PFSK-1 (cell line): ENCODE data around the gene DNM3.

Experiments used
- SIN3A ChIP-seq: IDR thresholded peaks from 2 replicates; pipeline ENCODE4 v1.6.1; 2012; ENCODE audit warnings: mild to moderate bottlenecking, low read length, moderate library complexity, borderline replicate concordance; ENCODE audit not compliant: insufficient read depth
- TF ChIP-seq, protein P1 (sequence below), 2 experiments: IDR thresholded peaks; 2 replicates each; pipeline versions ENCODE4 v1.6.1 to v1.8.0; 2011 to 2012; ENCODE audit warnings: low read depth in 2 of 2, low read length in 2 of 2, control low read depth in 1 of 2, inconsistent platforms in 1 of 2, mild to moderate bottlenecking in 1 of 2, moderate library complexity in 1 of 2; ENCODE audit not compliant: insufficient read depth in 1 of 2

- TF ChIP-seq, protein P1, sequence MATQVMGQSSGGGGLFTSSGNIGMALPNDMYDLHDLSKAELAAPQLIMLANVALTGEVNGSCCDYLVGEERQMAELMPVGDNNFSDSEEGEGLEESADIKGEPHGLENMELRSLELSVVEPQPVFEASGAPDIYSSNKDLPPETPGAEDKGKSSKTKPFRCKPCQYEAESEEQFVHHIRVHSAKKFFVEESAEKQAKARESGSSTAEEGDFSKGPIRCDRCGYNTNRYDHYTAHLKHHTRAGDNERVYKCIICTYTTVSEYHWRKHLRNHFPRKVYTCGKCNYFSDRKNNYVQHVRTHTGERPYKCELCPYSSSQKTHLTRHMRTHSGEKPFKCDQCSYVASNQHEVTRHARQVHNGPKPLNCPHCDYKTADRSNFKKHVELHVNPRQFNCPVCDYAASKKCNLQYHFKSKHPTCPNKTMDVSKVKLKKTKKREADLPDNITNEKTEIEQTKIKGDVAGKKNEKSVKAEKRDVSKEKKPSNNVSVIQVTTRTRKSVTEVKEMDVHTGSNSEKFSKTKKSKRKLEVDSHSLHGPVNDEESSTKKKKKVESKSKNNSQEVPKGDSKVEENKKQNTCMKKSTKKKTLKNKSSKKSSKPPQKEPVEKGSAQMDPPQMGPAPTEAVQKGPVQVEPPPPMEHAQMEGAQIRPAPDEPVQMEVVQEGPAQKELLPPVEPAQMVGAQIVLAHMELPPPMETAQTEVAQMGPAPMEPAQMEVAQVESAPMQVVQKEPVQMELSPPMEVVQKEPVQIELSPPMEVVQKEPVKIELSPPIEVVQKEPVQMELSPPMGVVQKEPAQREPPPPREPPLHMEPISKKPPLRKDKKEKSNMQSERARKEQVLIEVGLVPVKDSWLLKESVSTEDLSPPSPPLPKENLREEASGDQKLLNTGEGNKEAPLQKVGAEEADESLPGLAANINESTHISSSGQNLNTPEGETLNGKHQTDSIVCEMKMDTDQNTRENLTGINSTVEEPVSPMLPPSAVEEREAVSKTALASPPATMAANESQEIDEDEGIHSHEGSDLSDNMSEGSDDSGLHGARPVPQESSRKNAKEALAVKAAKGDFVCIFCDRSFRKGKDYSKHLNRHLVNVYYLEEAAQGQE (IDR thresholded peaks at IDR 0.05; ENCODE audit: insufficient read depth in 1 of 2, low read depth in 2 of 2, low read length in 2 of 2): no peak
- no peak for TF ChIP-seq SIN3A
Measured at GRCh38 chr1:172276120-172276818, 435.0 kb downstream of the DNM3 start.
